ENCODE data around the gene ARID1B. TPM values are rescaled to one million over a fixed set of nuclear protein-coding genes. Genes with fewer than 3 reads are reported as not detected.

The ARID1B gene
- total RNA-seq, 2 donors from 2014 or later: 43.9 to 44.6 TPM

GRCh38 chr6:156899071-156899470 lies 121.9 kb downstream of the ARID1B start:
- no peak for TF ChIP-seq CTCF (IDR thresholded peaks at IDR 0.05)
- Histone ChIP-seq H3K4me3 (no peak overlapping the region), H3K9me3 (no peaks in the 10 kb centered on the region), H3K4me1 (peaks cover 0 to 39% of the 10 kb centered on the region in 2 donors), H3K36me3 (no peaks in the 10 kb centered on the region), H3K27ac (no peak overlapping the region), H3K27me3 (no peaks in the 10 kb centered on the region)
- no peak for DNase-seq (ENCODE audit: low spot score)

DNA sequence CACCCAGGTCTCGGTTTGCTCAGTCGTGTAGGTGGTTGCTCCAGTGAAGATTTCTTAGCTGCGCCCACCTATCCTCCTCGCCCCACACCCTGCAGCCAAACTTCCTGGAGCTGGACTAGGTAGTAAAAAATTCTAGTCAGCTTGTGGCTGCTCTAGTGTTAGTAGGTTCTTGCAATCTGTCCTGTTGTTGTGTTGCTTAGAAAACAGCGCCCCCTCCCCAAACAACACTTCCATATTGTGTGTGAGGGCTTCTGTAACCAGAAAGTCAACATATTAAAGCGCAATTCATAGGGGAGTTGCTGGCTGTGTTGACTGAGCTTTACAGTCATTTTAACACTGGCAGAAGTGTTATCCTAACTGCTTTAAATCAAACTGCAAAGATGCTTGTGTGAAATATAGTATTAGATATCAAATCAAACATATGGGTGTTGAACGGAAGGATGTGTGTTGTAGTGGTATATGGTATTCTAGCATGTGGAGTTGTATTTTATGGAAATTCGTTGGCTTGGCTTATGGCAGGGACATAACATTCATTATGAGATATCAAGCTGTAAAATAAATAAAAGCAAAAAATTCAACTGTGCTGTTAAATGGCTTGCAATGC lies 122.5 kb downstream of the ARID1B start:
- no peak for TF ChIP-seq CTCF (IDR thresholded peaks at IDR 0.05)
- Histone ChIP-seq H3K4me3 (no peak overlapping the region), H3K27ac (no peak overlapping the region), H3K27me3 (no peaks in the 10 kb centered on the region), H3K36me3 (no peaks in the 10 kb centered on the region), H3K4me1 (peaks cover 0 to 37% of the 10 kb centered on the region in 2 donors), H3K9me3 (no peaks in the 10 kb centered on the region)
- no peak for DNase-seq (ENCODE audit: low spot score)

DNA sequence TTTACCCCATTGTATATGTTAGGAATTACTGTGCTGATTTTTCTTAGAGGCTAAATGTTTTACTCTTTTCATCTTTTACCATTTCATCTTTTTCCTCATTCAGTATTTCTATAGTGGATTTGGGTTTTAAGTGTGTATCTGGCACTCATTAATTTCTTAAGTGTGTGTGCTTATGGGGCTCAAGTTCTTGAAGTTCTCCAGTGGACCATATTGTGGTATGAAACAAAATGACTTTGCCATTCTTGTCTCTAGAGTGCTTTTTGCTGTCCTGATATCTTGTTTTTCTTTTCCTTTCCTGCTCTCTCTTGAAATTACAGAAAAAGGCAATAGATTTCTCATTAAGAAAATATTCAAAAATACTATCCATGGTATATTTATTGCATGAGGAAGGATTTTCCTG lies 123.1 kb downstream of the ARID1B start:
- H3K4me3 ChIP-seq: no peak overlapping the region
- H3K27me3 ChIP-seq: no peaks in the 10 kb centered on the region
- H3K4me1 ChIP-seq: peaks cover 0 to 33% of the 10 kb centered on the region in 2 donors
- H3K27ac ChIP-seq: no peak overlapping the region
- DNase-seq (ENCODE audit: low spot score): no peak
- H3K36me3 ChIP-seq: no peaks in the 10 kb centered on the region
- TF ChIP-seq CTCF (IDR thresholded peaks at IDR 0.05): no peak
- no peaks in the 10 kb centered on the region for H3K9me3 ChIP-seq

GRCh38 chr6:156901309-156902019 lies 124.3 kb downstream of the ARID1B start:
- no peaks in the 10 kb centered on the region for H3K27me3 ChIP-seq
- H3K27ac ChIP-seq: no peak overlapping the region
- H3K9me3 ChIP-seq: no peaks in the 10 kb centered on the region
- H3K36me3 ChIP-seq: no peaks in the 10 kb centered on the region
- DNase-seq (ENCODE audit: low spot score): no peak
- TF ChIP-seq CTCF (IDR thresholded peaks at IDR 0.05): no peak
- peaks cover 0 to 33% of the 10 kb centered on the region in 2 donors for H3K4me1 ChIP-seq
- no peak overlapping the region for H3K4me3 ChIP-seq

DNA sequence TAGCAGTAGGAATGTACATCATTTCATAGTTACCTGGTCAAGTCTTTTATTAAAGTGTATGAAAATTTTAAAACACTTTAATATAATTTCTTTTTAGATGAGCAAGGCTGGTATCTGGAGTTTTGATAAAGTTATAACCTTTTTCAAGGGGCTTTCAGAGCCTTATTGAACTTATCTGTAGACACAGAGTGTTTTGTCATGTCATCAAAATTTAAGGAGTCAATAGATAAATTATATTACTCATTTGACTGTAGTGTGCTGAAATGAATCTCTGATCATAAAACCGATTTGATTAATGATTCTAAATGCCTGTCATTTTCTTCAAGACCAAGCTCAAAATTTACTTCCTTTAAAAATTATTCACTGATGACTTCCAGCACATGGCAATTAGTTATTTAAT lies 125.6 kb downstream of the ARID1B start:
- Histone ChIP-seq H3K36me3 (no peaks in the 10 kb centered on the region), H3K27ac (no peak overlapping the region), H3K9me3 (no peaks in the 10 kb centered on the region), H3K4me3 (no peak overlapping the region), H3K27me3 (no peaks in the 10 kb centered on the region), H3K4me1 (peaks cover 0 to 27% of the 10 kb centered on the region in 2 donors)
- no peak for TF ChIP-seq CTCF (IDR thresholded peaks at IDR 0.05)
- DNase-seq (ENCODE audit: low spot score): no peak
